Tibial nerve (tissue), 4 donors: ENCODE results near the gene DLG1. TPM values are rescaled to one million over a fixed set of nuclear protein-coding genes. Genes with fewer than 3 reads are reported as not detected.
"Not testable (repeated sequence)": the region's sequence is repeated elsewhere in the genome, so short reads cannot be mapped to it uniquely, and the experiment has no call there.

ENCODE experiments used
- DNase-seq, 2 donors: peaks; one replicate each; pipeline ENCODE4 v3.0.0-alpha.2; 2019; ENCODE audit warnings: low spot score in 2 of 2
- H3K27ac ChIP-seq, 4 donors: fragments of 200-600 bp; sonication (generic) in 3 of 4; one replicate each; pipeline ENCODE4 v1.5.1; 2017 to 2019; ENCODE audit warnings: mild to moderate bottlenecking in 1 of 4
- H3K27me3 ChIP-seq, 2 donors: fragments of 200-600 bp; sonication (generic) in 1 of 2; one replicate each; pipeline versions ENCODE4 v1.5.1 to v1.6.0; 2017 to 2019
- H3K36me3 ChIP-seq, 3 donors: fragments of 200-600 bp; sonication (generic); one replicate each; pipeline ENCODE4 v1.5.1; 2018 to 2019
- H3K4me1 ChIP-seq, 4 donors: fragments of 200-600 bp; sonication (generic) in 3 of 4; one replicate each; pipeline ENCODE4 v1.5.1; 2017 to 2019
- H3K4me3 ChIP-seq, 4 donors: fragments of 200-600 bp; sonication (generic) in 3 of 4; one replicate each; pipeline ENCODE4 v1.5.1; 2017 to 2019; ENCODE audit warnings: mild to moderate bottlenecking in 1 of 4, moderate library complexity in 1 of 4
- H3K9me3 ChIP-seq, 4 donors: fragments of 200-600 bp; sonication (generic) in 3 of 4; one replicate each; pipeline ENCODE4 v1.5.1; 2017 to 2019
- EP300 ChIP-seq, 2 donors: sonication (generic); formaldehyde crosslinking; IDR thresholded peaks; one replicate each; pipeline ENCODE4 v1.6.1; 2017; ENCODE audit warnings: antibody characterized with exemption in 2 of 2, mild to moderate bottlenecking in 1 of 2
- POLR2A ChIP-seq, 2 donors: fragments of 450-650 bp; IDR thresholded peaks; one replicate each; pipeline ENCODE4 v1.6.1; 2017; ENCODE audit warnings: antibody characterized with exemption in 2 of 2, mild to moderate bottlenecking in 2 of 2, moderate library complexity in 2 of 2
- WGBS, 2 donors: methylation state at CpG; one replicate each; pipeline ENCODE4 v1.1.5; 2018; 5-methylcytosine and 5-hydroxymethylcytosine counted together
- total RNA-seq, 4 donors: library from RNA; depleted of rRNA; stranded (reverse); fragments of >200 nt; gene quantifications; one replicate each; pipeline ENCODE4 v1.1.0, GENCODE V29; 2016
- TF ChIP-seq, protein P1 (sequence below), 5 experiments: fragments of 200-600 bp in 3 of 5; fragments of 450-650 bp in 2 of 5; sonication (generic) in 3 of 5; IDR thresholded peaks; one replicate each; pipeline ENCODE4 v1.5.1; 2016 to 2019; ENCODE audit warnings: antibody characterized with exemption in 5 of 5, mild to moderate bottlenecking in 3 of 5, moderate library complexity in 2 of 5

DLG1 gene
- total RNA-seq, 4 donors from 2014 or later = 49.2 to 94.0 (median 71.1) TPM

DNA sequence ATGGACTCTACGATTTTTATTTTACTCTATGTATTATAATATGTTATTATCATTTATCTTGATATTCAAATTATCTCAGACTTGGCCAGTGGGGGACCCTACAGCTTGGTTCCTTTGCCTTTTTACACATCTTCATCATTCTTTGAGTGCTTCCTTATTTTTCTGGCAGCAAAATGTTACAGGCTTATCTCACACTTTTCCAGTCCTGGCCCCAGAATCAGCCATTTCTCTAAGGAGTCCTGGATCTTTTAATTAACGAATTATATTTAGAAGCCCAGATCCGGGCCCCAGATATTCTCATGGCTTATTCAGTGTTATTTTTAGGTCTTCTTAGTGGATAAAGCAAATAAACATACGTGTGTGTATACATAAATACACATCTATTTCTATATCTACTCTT lies 236.0 kb downstream of the DLG1 start:
- Histone ChIP-seq H3K27ac (no peak overlapping the region), H3K36me3 (peaks cover 0 to 87% (median 7%) of the 10 kb centered on the region in 3 donors), H3K4me1 (no peaks in the 10 kb centered on the region), H3K27me3 (no peaks in the 10 kb centered on the region), H3K9me3 (no peaks in the 10 kb centered on the region), H3K4me3 (no peak overlapping the region)
- no peak for DNase-seq
- TF ChIP-seq POLR2A (IDR thresholded peaks at IDR 0.05) (no peak), EP300 (IDR thresholded peaks at IDR 0.05) (no peak)
- TF ChIP-seq, protein P1, sequence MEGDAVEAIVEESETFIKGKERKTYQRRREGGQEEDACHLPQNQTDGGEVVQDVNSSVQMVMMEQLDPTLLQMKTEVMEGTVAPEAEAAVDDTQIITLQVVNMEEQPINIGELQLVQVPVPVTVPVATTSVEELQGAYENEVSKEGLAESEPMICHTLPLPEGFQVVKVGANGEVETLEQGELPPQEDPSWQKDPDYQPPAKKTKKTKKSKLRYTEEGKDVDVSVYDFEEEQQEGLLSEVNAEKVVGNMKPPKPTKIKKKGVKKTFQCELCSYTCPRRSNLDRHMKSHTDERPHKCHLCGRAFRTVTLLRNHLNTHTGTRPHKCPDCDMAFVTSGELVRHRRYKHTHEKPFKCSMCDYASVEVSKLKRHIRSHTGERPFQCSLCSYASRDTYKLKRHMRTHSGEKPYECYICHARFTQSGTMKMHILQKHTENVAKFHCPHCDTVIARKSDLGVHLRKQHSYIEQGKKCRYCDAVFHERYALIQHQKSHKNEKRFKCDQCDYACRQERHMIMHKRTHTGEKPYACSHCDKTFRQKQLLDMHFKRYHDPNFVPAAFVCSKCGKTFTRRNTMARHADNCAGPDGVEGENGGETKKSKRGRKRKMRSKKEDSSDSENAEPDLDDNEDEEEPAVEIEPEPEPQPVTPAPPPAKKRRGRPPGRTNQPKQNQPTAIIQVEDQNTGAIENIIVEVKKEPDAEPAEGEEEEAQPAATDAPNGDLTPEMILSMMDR (IDR thresholded peaks at IDR 0.05) = no peak
- WGBS, 2 donors = 83 to 88% methylated on average over 4 of the region's 4 CpGs

DNA sequence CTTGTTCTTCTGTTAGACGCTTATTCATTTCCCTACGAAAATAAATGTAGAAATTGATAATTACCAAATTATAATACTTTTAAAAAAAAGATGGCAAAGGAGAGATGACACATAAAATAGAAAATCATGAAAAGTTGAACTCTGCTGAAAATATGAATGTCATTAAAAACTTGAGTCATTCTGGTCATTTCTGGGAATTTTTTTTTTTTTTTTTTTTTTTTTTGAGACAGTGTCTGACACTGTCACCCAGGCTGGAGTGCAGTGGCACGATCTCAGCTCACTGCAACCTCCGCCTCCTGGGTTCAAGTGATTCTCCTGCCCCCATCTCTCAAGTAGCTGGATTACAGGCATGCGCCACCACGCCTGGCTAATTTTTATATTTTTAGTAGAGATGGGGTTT lies 246.8 kb downstream of the DLG1 start:
- not testable (repeated sequence) for H3K27me3 ChIP-seq, DNase-seq, H3K4me1 ChIP-seq, H3K27ac ChIP-seq, H3K4me3 ChIP-seq, H3K9me3 ChIP-seq
- WGBS, 2 donors = 91 to 93% methylated on average over 6 of the region's 6 CpGs
- H3K36me3 ChIP-seq = peaks cover under 1 to 89% (median 22%) of the 10 kb centered on the region in 3 donors

DNA sequence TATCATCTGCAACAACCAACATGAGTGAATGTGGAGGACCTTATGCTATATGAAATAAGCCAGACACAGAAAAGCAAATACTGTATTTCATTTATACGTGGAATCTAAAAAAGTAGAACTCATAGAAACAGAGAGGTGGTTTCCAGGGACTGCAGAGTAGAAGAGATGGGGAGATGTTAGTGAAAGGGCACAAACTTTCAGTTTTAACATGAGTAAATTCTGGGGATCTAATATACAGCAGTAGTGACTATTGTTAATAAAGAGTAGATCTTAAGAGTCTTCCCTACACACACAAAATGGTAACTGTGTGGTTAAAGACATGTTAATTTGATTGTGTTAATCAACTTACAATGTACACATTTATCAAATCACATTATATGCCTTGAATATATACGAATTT lies 247.9 kb downstream of the DLG1 start:
- DNase-seq = no peak
- TF ChIP-seq, protein P1 (IDR thresholded peaks at IDR 0.05) = no peak
- TF ChIP-seq EP300 (IDR thresholded peaks at IDR 0.05) = no peak
- TF ChIP-seq POLR2A (IDR thresholded peaks at IDR 0.05) = no peak
- Histone ChIP-seq H3K4me1 (no peaks in the 10 kb centered on the region), H3K9me3 (no peaks in the 10 kb centered on the region), H3K27me3 (no peaks in the 10 kb centered on the region), H3K36me3 (peaks cover 5 to 89% (median 22%) of the 10 kb centered on the region in 3 donors), H3K4me3 (no peak overlapping the region), H3K27ac (no peak overlapping the region)
- WGBS, 2 donors = 90% methylated on average over 2 of the region's 2 CpGs

DNA sequence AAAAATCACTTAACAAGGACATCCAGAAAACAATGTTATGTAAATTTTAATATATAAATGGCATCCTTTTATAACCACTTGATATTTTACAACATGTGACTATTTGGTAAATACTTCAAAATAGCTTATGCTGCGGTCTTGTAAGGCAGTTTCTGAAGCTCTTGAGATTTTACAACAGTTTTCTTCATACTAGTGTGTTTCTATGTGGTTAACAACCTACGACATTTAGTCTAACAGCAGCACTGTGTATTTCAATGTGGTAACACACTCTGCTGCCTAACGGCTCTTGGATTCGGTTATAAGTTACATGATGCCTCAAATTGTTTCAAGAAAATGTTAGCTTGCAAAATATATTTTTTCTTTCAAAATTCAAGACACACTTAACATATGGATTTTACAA lies 255.9 kb downstream of the DLG1 start:
- H3K4me3 ChIP-seq = no peak overlapping the region
- DNase-seq = no peak
- H3K4me1 ChIP-seq = no peaks in the 10 kb centered on the region
- TF ChIP-seq, protein P1 (IDR thresholded peaks at IDR 0.05) = no peak
- TF ChIP-seq EP300 (IDR thresholded peaks at IDR 0.05) (no peak), POLR2A (IDR thresholded peaks at IDR 0.05) (no peak)
- no peak overlapping the region for H3K27ac ChIP-seq
- H3K9me3 ChIP-seq = no peaks in the 10 kb centered on the region
- no peaks in the 10 kb centered on the region for H3K27me3 ChIP-seq
- 90 to 91% methylated on average over 4 of the region's 4 CpGs for WGBS, 2 donors
- H3K36me3 ChIP-seq = peaks cover 0 to 37% (median 5%) of the 10 kb centered on the region in 3 donors

DNA sequence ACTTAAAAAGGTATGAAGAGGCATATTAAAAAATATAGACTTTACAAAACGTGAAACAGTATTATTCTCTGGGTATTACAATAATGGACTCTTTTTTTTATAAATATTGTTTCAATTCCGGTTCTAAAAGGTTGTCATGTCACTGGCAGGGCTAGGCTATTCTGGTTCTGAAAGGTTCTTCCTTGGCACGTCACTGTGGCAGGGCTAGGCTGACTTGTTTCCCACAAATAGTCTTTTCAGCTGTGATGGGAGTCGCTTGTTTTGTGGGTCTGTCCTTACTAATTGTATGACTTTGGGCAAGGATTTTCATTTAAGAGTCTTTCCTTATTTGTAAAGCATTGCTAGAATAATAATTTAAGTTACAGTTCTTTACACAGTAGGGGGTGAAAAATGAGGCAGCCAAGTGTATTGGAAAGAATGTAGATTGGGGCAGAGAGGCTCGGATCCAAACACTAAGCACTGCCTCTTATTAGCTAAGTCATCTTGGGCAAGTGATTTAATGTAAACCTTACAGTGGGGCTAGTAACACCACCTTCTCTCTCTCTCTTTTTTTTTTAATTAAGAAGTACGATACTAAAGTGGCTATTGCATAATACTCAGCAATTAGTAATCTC lies 256.4 kb downstream of the DLG1 start:
- no peak overlapping the region for H3K27ac ChIP-seq
- WGBS, 2 donors = 84 to 87% methylated on average over 6 of the region's 6 CpGs
- DNase-seq = no peak
- H3K4me3 ChIP-seq = no peak overlapping the region
- H3K27me3 ChIP-seq = no peaks in the 10 kb centered on the region
- H3K9me3 ChIP-seq = no peaks in the 10 kb centered on the region
- TF ChIP-seq POLR2A (IDR thresholded peaks at IDR 0.05) (no peak), EP300 (IDR thresholded peaks at IDR 0.05) (no peak)
- TF ChIP-seq, protein P1 (IDR thresholded peaks at IDR 0.05) = no peak
- peaks cover 0 to 37% (median 5%) of the 10 kb centered on the region in 3 donors for H3K36me3 ChIP-seq
- H3K4me1 ChIP-seq = no peaks in the 10 kb centered on the region
